ENCODE measurements around the gene ADAMTS15. TPM values are rescaled to one million over a fixed set of nuclear protein-coding genes. Genes with fewer than 3 reads are reported as not detected.

The ADAMTS15 gene
- total RNA-seq, 1 experiment from 2014 or later: 0.83 TPM

GRCh38 chr11:130405428-130405827 is 43.0 kb upstream of the ADAMTS15 start:
- no peak for TF ChIP-seq CTCF (IDR thresholded peaks at IDR 0.05; ENCODE audit: unreplicated experiment)
- CTCF ChIA-PET: interaction anchor here (0.8 kb wide), 1 partner anchor 26 kb away, joined by 3 read pairs; no protein-coding TSS in a partner anchor
- no peak overlapping the region for H3K4me3 Mint-ChIP-seq (ENCODE audit: low read depth, unreplicated experiment)
- no peaks in the 10 kb centered on the region for H3K4me1 Mint-ChIP-seq (ENCODE audit: low read depth, unreplicated experiment)
- H3K27me3 Mint-ChIP-seq (ENCODE audit: unreplicated experiment): peaks cover 68% of the 10 kb centered on the region
- H3K36me3 Mint-ChIP-seq (ENCODE audit: insufficient read depth, unreplicated experiment): no peaks in the 10 kb centered on the region
- intact Hi-C loops (cut with micrococcal nuclease; ENCODE audit: unreplicated experiment): no loop called here
- H3K27ac Mint-ChIP-seq (ENCODE audit: unreplicated experiment): no peak overlapping the region
- no peaks in the 10 kb centered on the region for H3K9me3 Mint-ChIP-seq (ENCODE audit: low read depth, unreplicated experiment)
- no TSS peak for BruUV-seq (replicated peaks)
- no peak for DNase-seq

- DNase-seq: no peak
- BruUV-seq (replicated peaks): no TSS peak
- Mint-ChIP-seq H3K9me3 (ENCODE audit: low read depth, unreplicated experiment) (no peaks in the 10 kb centered on the region), H3K27ac (ENCODE audit: unreplicated experiment) (no peak overlapping the region), H3K27me3 (ENCODE audit: unreplicated experiment) (peaks cover 60% of the 10 kb centered on the region), H3K4me1 (ENCODE audit: low read depth, unreplicated experiment) (no peaks in the 10 kb centered on the region), H3K4me3 (ENCODE audit: low read depth, unreplicated experiment) (no peak overlapping the region), H3K36me3 (ENCODE audit: insufficient read depth, unreplicated experiment) (no peaks in the 10 kb centered on the region)
- CTCF ChIA-PET: no interaction called here
- intact Hi-C loops (cut with micrococcal nuclease; ENCODE audit: unreplicated experiment): no loop called here
- no peak for TF ChIP-seq CTCF (IDR thresholded peaks at IDR 0.05; ENCODE audit: unreplicated experiment)
These were observed 40.5 kb upstream of the ADAMTS15 start for GRCh38 chr11:130407978-130408377.

GRCh38 chr11:130408401-130408890 is 40.0 kb upstream of the ADAMTS15 start:
- H3K9me3 Mint-ChIP-seq (ENCODE audit: low read depth, unreplicated experiment): no peaks in the 10 kb centered on the region
- TF ChIP-seq CTCF (IDR thresholded peaks at IDR 0.05; ENCODE audit: unreplicated experiment): no peak
- no peaks in the 10 kb centered on the region for H3K4me1 Mint-ChIP-seq (ENCODE audit: low read depth, unreplicated experiment)
- peaks cover 56% of the 10 kb centered on the region for H3K27me3 Mint-ChIP-seq (ENCODE audit: unreplicated experiment)
- H3K27ac Mint-ChIP-seq (ENCODE audit: unreplicated experiment): no peak overlapping the region
- no peak for DNase-seq
- H3K4me3 Mint-ChIP-seq (ENCODE audit: low read depth, unreplicated experiment): no peak overlapping the region
- no TSS peak for BruUV-seq (replicated peaks)
- intact Hi-C loops (cut with micrococcal nuclease; ENCODE audit: unreplicated experiment): no loop called here
- no peaks in the 10 kb centered on the region for H3K36me3 Mint-ChIP-seq (ENCODE audit: insufficient read depth, unreplicated experiment)
- CTCF ChIA-PET: no interaction called here

DNA sequence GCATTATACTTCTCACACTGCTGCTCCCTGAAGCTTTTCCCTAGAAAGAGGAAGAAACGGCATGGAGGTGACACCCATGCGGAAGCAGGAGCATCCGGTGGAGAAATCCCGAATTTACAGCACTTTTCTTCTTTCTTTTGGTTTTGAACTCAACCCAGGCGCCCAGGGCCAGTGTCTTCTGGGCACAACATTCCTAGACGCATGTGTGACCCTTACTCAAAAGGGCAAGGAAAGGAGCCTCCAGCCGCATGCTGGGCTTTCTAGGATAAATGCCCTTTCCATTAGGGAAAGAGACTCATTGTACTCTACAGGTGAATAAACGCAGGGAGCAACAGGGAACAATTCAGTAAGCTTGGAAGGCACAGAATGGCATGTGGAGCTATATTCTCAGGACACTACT is 39.5 kb upstream of the ADAMTS15 start:
- TF ChIP-seq CTCF (IDR thresholded peaks at IDR 0.05; ENCODE audit: unreplicated experiment): no peak
- DNase-seq: no peak
- CTCF ChIA-PET: no interaction called here
- H3K27me3 Mint-ChIP-seq (ENCODE audit: unreplicated experiment): peaks cover 55% of the 10 kb centered on the region
- BruUV-seq (replicated peaks): no TSS peak
- no peak overlapping the region for H3K4me3 Mint-ChIP-seq (ENCODE audit: low read depth, unreplicated experiment)
- H3K9me3 Mint-ChIP-seq (ENCODE audit: low read depth, unreplicated experiment): no peaks in the 10 kb centered on the region
- H3K27ac Mint-ChIP-seq (ENCODE audit: unreplicated experiment): no peak overlapping the region
- H3K4me1 Mint-ChIP-seq (ENCODE audit: low read depth, unreplicated experiment): no peaks in the 10 kb centered on the region
- intact Hi-C loops (cut with micrococcal nuclease; ENCODE audit: unreplicated experiment): no loop called here
- H3K36me3 Mint-ChIP-seq (ENCODE audit: insufficient read depth, unreplicated experiment): no peaks in the 10 kb centered on the region

All from Calu3 (cell line).